GM18520 (cell line): ENCODE results near the gene SMIM12.
"Not testable (repeated sequence)": the region's sequence is repeated elsewhere in the genome, so short reads cannot be mapped to it uniquely, and the experiment has no call there.

Source experiments
- ATAC-seq: cut with Tn5 transposase; IDR thresholded peaks from one replicate; pipeline ENCODE4 v1.9.1; 2021; ENCODE audit not compliant: unreplicated experiment

Gene SMIM12

DNA sequence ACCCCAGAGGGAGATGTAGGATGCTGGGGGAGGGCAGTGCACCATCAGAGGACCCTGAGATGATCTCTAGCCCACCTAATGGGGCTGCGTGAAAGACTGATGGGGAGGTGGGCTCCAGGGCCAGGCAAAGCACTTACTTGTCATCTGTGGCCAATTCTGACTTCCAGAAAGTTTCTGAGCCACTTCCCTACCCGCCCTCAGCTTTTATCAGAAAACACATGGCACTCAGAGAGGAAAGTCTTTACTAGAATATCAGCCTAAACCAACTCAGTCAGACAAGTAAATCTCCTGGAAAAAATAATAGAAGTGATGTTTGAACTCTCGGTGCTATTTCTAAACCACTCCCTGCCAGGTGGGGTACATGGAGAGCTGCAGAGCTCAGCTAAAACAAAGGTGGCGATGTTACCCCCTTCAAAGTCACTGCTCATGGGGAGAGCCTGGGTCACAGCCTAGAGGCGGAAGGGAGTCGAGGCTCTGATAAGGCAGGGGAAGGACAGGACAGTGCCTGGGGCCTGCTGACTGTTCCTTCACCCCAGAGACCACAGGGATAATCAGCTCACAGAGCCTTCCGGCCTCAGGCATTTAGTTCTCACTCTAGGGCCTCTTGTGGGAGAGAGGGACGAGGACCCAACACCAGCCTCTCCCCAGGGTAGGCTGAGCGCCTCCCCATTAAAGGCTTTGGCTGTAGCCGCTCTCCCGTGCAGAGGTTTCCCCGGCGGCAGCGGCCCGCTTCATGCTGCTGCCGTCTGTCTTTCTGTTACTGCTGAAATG lies 14.2 kb downstream of the SMIM12 start:
- ATAC-seq: no peak

DNA sequence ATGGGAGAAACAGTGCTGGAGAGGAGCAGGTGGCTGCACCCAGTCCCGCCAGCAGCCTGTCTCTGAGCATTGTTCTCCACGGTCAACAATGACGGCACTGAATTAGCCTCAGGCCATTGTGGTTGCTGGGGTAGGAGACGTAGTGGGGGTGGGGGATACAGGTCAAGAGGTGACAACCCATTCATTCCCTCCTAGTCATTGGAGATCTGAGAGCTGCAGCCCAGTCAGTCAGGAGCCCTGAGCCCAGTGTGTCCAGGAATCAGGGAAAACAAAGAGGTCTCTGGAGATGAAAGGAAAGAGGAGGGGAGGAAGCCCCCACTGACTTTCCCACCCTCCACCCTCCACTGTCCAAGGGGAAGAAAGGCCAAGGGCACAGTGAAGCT lies 15.3 kb downstream of the SMIM12 start:
- ATAC-seq: no peak

- ATAC-seq: no peak
Measured at GRCh38 chr1:34843392-34844251, 15.9 kb downstream of the SMIM12 start.

DNA sequence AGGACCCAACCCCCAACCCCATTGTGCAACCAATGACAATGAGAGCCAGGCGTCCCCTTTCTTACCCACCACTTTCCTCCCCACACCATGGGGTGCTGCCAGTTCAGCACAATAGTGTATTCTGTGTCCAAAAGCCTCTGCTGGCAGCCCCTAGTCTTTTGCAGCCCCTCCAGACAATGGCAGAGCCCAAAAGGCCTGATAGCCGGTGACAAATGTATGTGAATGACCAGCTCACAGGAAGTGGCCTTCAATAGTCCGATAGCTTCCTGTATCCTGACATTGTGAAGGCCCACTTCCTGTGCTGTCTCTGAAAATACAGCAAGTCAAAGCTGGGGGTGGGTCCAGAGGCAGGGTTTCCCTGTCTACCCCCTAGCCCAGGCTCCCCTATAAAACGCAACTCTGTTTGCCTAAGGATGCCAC lies 16.6 kb downstream of the SMIM12 start:
- ATAC-seq: no peak

- ATAC-seq: no peak
Measured at GRCh38 chr1:34842073-34842472, 17.5 kb downstream of the SMIM12 start.

DNA sequence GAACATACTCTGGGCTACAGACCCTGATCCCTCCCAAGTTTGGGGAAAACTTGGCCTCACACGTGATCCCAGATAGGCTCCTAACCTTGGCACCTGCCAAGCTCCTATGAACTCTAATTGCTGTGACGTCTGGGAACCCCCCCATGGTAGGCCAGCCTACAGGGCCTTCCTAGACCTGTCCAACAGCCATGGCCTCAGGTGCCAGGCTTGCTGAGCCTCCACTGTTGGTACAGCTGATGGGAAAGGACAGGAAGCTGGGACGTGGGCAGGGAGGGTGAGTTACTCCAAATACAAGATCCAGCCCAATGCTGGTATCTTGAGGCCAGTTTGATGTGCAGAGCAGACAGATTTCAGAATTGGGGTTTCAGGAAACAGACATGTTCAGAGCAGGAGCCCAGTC lies 19.1 kb downstream of the SMIM12 start:
- ATAC-seq: no peak

DNA sequence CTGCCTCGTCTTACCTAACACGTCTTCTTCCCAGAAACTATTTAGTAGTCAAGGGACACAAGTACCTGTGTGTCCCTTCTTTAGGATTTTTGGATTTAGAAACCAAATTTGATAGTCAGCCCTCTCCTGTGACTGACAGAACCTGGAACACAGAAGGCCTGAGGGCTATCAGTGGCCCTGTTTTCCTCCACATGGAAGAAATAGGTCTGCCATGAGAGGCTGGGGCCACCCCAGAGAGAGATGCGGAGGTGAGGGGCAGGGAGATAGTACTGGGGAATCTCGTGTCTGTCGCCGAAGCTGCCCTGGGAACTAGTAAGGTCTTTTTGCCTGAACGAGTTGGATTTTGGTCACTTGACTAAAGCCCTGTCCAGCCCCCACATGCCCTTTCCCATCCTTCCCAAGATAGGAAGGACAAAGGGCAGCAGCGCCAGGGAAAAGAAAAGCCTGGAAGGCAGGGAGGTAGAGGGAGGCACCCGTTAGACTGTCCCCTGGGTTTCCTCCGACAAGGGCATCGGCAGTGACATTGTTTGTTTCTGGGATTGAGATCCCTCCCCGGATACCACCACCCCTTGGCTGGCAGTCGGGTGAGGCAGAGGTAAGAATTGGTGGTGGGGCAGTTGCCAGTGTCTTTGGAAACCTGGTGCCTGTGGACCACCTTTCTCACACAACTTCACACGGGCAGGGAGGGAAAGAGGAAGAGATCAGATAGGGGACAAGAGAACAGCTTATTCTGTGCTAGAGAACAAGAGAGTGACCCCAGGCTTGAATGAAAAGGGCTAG lies 19.8 kb downstream of the SMIM12 start:
- ATAC-seq: no peak

GRCh38 chr1:34833711-34834110 lies 25.8 kb downstream of the SMIM12 start:
- no peak for ATAC-seq

GRCh38 chr1:34831721-34832246 lies 27.8 kb downstream of the SMIM12 start:
- ATAC-seq: no peak

DNA sequence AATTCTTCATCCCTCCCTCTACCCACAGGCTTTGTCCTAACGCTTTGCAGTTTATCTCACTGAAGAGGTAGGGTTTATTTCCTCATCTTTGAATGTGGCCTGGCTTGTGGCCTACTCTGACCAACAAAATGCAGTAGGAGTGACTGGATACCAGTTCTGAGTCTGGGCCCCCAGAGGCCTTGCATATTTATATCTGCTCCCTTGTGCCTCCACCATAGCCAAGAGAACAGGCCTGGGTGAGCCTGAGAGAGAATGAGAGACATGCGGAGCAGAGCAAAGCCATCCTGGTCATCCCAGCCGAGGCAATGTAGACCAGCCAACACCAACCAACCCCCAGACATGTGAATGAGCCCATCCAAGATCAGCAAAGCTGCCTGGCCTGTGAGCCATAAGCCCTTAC lies 30.3 kb downstream of the SMIM12 start:
- ATAC-seq: no peak

DNA sequence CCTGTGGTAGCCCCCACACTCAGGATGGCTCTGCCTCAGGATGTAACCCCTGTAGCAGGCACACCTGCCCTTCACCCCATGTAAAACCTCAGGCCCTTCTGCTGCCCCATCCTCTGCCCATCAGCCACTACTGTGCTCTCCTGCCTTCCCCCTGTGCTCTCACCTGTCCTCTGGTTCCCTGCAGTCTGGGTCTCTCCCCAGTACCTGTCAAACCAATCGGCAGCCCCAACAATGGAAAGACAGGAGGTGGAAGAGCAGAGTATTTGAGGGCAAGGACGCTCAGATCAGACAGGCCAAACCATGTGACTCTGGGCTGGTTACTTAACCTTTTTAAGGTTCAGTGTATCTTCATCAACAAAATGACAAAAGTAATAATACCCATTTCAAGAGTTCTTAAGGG lies 30.9 kb downstream of the SMIM12 start:
- ATAC-seq: no peak

DNA sequence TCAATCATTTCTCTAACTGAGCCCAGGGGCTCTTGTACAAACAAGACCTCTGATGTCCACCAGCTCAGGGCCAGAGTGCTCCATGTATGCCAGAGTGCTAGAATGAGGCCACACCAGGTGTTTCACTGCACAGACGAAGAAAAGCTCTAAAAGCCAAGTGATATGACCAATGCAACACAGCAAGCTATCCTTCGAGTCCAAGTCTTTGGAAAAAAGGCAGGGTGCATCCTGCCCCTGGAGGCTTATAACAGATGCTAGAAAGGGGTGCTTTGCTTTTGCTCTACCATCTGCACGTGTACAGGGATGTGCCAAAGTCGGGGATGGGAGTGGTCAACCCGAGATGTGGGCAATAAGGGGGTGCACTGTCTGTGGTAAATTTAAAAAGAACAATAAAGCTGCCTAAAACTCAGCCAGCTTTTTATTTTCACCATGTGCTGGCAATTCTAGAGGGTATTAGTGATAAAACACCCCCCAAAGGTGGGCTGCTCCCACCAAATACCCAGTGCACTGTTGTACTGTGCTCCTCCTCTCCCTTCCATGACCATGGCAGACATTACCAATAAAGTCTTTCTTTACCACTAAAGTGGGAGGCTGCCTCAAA lies 32.1 kb downstream of the SMIM12 start:
- ATAC-seq: no peak

DNA sequence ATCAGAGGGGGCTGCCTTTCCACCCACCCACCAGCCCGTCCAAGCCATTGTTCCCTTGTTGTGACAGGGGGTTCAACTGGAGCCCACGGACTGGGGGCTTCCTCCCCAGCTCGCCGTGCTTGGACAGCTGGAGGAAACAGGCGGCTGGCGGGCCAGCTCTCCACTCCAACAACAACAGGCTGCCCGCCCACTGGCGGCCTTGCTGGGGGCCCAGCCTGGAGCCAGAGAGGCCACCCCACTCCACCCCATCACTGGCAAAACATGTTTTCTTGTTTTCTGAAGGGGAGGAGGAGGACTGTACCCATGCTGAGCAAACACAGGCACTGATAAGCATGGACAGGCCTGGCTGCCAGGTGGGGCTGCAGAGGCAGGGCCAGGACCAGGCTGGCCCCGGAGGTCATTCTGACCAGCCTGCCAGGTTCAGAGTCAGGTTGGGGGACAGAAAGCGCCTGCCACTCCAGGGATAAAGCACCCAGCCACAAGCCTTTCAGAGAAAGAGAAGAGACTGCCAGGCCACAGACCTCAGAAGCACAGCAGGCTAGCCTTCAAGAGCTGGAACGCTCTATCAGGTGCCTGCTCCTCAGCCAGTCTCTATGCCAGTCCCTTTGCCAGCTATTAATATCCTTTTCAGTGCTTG lies 34.0 kb downstream of the SMIM12 start:
- ATAC-seq: no peak

GRCh38 chr1:34824817-34825454 lies 34.6 kb downstream of the SMIM12 start:
- no peak for ATAC-seq

DNA sequence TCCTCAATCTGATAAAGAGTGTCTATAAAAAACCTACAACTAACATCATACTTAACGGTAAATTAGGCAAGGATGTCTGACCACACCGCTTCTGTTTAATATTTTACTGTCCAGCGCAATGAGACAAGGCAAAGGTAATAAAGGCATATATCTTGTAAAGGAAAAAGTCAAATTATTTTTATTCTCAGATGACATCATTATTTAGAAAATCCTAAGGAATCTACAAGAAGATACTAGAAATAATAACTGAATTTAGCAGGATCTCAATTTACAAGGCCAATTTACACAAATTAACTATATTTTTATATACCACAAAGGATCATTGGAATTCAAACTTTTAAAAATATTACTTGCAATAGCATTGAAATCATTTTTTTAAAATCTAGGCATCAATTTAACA lies 37.3 kb downstream of the SMIM12 start:
- no peak for ATAC-seq

GRCh38 chr1:34818862-34819261 lies 40.7 kb downstream of the SMIM12 start:
- ATAC-seq: not testable (repeated sequence)

GRCh38 chr1:34816778-34817177 lies 42.8 kb downstream of the SMIM12 start:
- ATAC-seq: no peak

GRCh38 chr1:34816332-34816731 lies 43.2 kb downstream of the SMIM12 start:
- no peak for ATAC-seq

DNA sequence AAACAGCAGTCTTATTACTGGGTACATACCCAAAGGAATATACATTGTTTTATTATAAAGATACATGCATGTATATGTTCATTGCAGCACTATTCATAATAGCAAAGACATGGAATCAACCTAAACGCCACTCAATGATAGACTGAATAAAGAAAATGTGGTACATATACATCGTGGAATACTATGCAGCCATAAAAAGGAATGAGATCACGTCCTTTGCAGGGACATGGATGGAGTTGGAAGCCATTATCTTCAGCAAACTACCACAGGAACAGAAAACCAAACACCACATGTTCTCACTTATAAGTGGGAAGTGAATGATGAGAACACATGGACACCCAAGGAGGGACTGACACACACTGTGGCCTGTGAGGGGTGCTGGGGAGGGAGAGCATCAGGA lies 48.8 kb downstream of the SMIM12 start:
- not testable (repeated sequence) for ATAC-seq
